ENCODE results near the gene HYAL3.

The HYAL3 gene

DNA sequence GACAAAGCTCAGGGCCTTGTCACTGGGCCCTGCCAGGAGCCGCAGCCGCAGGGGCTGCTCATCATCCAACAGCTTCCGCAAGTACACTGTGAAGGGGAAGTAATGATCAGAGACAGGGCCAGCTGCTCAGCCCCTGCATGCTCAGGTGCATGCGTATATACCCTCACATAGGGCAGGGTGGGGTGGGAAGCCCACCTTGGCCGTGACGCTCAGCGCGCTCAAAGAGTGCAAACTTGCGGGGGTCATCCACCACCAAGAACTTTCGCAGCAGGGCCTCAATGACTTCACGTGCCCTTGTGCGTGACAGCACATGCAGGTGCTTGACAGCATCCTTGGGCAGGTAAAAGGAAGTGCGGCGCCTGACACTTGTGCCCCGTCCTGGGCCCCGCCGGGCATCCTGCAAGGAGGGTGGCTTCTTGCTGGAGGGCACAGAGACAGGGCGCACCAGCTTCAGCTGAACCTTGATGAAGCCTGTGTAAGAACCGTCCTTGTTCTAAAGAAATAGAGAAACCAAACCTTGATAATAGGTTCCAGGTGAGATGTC lies 32.2 kb upstream of the HYAL3 start:
- DNase-seq (ENCODE audit: low read depth in 1 of 2, low spot score in 1 of 2): no peak

DNA sequence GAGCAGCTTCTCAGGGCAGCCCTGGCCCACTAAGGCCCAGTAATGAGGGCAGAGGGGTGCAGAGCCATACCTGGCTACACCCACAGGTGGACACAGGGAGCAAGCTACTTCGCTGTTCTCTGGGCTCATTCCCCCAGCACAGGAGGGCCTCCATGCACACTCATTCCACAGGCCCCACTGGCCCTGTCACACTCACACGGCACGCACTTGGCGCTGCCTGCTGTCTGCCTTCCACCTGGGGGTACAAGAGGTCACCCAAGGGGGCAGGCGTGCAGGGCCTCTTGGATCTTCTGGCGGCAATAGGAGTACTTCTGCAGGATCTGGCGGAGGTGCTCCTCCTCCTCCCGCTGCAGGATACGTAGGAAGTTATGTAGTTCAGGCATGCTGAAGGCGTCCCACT lies 31.1 kb upstream of the HYAL3 start:
- no peak for DNase-seq (ENCODE audit: low read depth in 1 of 2, low spot score in 1 of 2)

DNA sequence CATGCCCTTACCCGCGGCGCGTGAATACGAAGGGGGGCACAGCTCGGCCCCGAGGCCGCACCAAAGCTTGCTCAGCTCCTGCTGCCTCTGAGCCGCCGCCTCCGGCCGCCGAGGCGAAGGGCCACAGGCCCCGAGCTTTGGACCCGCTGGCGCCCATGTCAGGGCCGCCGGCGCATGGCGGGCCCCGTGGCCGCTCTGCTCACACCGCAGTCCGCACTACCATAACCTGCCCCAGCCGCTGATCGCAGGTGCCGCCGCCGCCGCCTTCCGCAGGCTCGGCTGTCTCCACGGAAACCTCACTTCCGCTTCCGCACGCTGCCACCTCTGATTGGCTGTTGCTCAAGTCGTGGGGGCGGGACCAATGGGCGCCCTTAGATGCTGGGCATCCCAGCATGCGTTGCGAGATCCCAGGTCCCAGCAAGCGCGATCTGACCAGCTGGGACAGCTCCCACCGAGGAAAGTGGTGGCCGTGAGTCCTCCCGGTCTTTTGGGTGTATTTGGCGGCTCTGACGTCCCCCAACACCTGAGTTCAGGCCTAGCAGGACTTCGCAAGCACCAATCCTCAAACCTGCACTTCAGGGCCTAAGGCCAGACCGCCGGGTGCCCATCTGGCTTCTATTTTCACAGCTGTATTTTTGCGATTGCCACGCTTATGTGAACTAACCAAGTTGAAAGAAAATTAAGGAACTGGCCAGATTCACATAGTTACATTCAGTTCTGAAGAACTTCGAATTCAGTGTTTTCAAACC lies 28.9 kb upstream of the HYAL3 start, which contains the start of gene TUSC2:
Gene TUSC2 (minus strand): TSS at position 281 of the 749 bp plus-strand sequence. CDS start 124 bp downstream, at position 157.
- peak; percentile 90 for DNase-seq (ENCODE audit: low read depth in 1 of 2, low spot score in 1 of 2)

DNA sequence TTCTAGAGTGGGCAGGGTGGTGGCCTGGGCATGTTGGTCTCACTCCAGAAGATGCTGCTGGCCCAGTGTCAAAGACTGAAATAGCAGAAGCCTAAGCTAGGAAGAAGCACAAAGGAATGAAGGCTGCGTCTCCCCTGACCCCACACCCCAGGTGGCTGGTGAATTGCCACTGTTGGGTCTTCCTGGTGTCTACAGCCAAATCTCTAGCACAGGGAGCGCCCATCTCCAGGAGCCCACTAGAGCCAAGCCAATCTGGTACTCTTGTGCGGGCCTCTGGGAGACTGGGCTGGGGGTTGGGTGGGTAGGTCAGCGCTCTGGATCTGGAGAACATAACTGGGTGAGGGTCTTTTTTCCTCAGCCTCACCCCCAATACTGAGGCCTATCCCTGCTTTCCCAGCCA lies 27.9 kb upstream of the HYAL3 start:
- DNase-seq (ENCODE audit: low read depth in 1 of 2, low spot score in 1 of 2): no peak

DNA sequence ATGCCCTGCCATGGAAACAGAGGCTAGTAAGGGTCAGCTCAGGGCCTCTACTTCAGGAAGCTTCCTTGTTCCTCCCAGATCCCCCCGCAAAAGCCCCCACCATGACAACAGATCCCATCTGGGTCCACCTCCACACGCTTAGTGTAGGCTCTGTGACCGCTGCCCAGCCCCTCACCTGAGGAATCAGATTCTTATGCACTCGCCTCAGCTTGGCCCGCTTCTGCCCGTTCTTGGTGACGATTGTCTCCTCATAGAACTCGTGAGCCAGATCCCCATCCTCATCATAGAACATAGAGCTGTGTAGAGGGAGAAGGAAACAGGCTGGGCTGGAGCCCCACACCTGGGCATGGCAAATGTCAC lies 27.0 kb upstream of the HYAL3 start:
- no peak for DNase-seq (ENCODE audit: low read depth in 1 of 2, low spot score in 1 of 2)

DNA sequence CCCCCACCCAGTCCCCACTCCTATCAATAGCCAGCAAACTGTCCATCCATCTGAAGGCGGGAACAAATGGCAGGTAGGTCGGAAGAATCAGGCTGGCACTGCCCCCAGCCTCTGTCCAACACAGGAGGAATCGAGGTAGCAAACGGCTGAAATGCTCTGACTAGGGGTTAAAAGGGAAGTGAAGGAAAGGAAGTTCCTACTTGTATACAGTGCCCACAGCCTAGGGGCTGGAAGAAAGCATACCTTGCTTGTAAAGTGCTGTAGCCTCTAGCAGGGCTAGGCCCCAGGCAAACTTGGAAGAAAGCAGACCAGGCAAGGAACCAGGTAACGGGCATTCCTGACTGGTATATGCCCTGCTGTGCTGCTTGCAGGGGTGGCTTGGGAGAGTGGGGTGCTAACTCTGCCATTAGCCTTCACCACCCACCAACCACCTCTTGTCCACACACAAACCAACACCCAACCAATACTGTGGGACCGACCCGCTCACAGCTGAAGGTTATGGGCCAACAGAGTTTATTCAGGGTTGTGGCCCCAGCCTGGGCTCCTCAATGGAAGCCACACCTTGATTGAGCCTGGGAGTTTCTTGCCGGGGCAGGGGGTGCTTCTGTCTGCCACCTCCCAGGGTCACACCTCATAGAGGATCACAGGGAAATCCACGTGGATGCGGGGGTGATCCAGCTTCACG lies 26.4 kb upstream of the HYAL3 start:
- DNase-seq (ENCODE audit: low read depth in 1 of 2, low spot score in 1 of 2): no peak

DNA sequence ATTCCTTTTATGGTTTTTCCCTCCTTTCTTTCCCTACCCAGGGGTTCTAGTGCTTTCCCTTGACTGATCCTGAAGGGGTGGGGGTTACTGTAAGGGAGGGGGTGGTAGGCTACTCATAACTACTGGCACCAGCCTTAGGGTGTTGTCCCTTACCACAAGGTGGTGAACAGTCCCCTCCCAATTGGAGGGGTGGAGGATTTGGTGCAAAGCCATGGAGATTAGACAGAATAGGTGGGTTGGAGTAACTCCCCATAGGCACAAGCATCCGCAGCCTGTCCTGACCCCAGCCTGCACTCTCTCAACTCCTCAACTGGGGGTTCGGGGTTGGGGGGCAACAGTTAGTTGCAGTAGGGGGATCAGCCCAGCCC lies 25.9 kb upstream of the HYAL3 start:
- no peak for DNase-seq (ENCODE audit: low read depth in 1 of 2, low spot score in 1 of 2)

DNA sequence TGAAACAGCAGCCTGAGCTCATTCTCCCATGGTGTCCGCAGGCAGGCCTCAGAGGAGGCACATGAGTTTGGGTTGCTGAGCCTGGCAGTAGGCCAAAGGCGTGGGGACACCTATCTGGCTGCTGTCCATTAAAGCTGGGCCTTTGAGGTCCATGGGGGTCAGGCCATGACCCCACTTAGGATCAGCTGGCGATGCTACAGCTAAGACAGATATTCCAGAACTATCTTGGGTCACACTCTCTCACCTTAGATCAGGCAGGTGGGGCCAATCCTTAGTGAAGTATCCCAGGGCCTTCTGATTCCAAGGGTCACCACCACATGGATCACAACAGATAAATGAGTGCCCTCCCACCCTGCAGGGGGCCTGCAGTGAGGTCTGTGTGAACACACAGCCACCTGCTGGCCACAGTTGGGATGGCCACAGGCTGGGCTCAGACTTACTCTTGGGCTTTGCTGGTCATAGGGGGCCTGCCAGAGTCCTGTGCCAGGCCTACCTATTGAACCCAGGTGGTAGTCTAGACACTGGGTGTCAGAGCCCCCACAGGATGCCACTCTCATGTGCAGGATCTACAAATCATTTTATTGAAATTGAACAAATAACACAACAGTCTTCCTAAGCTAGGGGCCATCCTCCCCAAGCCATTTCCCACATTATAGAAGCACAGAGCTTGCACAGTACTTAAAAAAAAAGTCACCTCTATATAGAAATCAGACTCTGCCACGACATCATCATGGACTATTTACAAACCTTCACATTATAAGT lies 25.3 kb upstream of the HYAL3 start:
- peak in 1 of 2 donors; percentile 32 for DNase-seq (ENCODE audit: low read depth in 1 of 2, low spot score in 1 of 2)

DNA sequence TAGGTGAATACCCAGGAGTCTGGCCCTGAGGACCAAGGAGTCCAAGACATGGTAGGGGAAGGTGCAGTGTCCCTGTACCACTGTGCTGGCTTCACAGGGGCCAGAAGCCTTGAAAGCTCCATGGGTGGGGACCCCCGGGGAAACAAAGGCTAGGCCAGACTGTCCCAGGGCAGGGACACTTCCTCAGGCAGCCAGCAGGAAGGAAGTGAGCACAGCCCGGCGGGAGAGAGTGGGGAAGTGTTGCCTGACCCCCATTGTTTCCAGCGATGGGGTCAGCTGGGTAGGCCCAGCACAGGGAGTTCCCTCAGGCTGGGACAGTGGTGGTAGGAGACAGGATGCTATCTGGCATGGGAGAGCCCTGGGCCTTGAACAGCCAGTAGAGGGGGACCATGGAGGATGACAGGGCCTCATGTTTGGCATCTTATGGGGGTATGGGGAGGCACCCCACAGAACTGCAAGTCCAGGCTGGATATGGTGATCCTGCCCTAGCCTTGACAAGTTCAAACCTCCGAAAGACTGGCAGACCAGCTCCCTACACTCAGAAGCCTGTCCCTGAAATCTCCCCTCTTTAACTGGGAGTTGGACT lies 24.5 kb upstream of the HYAL3 start:
- DNase-seq (ENCODE audit: low read depth in 1 of 2, low spot score in 1 of 2): no peak

DNA sequence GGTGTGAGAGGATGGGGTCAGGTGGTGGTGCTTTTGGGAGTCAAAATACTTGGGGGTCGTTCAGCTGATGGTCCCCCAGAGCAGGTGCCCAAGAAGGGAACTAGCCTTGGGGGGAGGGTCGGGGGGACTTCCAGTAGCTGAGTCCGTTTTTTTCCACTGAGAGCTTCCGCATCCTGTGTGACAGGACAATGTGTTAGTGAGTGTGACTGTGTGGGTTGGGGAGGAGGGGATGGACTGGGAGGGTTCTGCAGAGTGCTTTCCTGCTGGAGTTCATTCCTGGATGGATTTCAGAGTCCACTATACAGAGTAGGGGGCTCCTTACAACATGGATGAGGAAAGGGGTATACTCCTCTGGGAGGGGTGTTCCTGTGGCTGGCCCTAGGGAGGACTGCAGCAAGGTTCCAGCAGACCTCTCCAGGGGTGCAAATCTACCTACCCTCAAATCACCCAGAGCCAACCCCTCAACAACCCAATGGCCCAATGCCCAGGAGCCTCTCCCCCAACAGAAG lies 23.9 kb upstream of the HYAL3 start:
- DNase-seq (ENCODE audit: low read depth in 1 of 2, low spot score in 1 of 2): no peak

DNA sequence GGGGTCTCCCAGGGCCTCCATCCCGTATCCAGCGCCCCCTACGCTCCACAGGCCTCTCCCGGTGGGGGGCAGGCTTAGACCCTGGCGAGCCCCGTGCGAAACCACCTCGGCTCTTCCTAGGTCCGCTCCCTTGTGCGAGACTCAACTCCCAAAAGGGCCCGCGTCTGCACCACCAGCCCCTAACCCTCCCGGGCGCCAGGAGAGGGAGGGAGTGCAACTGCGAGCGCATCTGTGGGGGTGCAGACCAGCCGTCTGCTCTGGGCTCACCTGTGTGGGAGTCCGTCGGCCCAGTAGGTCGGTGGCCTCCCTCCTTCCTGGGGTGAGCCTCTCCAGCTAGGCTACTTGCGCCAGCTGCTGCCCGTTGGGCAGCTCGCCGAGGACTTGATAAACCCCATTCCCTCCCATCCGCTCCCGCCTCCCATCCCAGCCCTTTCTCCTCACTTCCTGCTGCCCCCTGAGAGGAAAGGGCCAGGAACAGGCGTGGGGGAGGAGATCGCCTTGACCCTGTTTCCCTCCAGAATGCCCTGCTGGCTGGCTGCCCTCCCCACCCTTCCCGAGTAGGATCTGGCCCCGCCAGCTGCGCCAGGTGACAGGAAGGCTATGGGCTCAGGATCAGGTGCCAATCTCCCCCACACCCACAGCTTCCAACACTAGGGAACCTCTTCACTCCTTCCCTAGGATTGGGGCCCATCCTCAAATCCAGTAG lies 23.3 kb upstream of the HYAL3 start, which contains the start of gene HYAL2:
Gene HYAL2 (minus strand): TSS at position 360 of the 706 bp plus-strand sequence. CDS start 2,256 bp downstream, outside the sequence.
- DNase-seq (ENCODE audit: low read depth in 1 of 2, low spot score in 1 of 2): no peak

DNA sequence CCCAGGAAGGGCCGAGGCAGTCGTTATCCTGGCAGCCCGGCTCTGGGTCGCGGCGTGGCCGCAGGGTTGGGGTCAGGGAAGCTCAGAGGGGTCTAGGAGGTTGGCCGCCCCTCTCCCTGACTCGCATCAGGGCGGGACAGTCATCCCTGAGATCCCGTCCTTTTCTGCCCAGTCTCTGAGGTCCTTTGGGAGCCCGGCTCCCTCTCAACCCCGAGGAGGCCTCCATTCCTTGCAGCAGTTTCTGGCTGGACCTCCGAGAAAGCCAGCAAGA lies 22.8 kb upstream of the HYAL3 start:
- no peak for DNase-seq (ENCODE audit: low read depth in 1 of 2, low spot score in 1 of 2)

DNA sequence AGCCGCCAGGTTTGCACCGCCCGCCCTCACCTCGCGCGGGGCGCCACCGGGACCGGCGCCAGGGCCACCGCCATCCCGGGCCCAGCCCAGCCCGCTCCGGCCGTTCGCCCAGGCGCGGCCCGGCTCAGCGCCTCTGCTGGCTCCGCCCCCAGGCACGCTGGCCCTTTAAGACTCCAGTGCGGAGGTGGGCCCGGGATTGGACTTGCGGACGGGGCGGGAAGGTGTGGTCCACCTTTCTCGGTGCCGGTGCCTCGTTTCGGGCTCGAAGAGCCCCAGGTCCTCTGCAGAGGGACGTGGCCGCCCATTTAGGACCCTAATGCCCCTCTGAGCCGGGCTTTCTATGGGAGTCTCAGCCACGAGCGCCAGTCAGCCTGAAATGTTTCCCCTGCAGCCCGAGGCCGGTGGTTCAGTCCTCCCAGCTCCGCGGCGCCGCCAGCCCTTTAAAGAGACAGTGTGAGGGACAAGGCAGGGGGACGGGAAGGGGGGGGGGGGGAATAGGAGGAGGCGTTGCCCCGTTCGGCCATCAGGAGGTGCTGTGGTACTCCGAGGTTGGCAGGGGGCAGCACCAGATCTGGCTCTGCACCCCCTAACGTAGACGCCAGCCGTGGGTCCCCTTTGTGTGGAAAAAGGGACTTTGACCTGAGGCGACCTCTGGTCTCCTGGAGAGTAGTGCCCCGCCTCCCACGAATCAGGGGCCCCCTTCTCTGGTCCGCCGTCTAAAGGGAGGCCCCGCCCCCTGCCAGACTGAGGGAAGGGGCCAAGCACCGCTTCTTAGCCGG lies 22.3 kb upstream of the HYAL3 start:
- DNase-seq (ENCODE audit: low read depth in 1 of 2, low spot score in 1 of 2): peak; percentile 59 to 71

DNA sequence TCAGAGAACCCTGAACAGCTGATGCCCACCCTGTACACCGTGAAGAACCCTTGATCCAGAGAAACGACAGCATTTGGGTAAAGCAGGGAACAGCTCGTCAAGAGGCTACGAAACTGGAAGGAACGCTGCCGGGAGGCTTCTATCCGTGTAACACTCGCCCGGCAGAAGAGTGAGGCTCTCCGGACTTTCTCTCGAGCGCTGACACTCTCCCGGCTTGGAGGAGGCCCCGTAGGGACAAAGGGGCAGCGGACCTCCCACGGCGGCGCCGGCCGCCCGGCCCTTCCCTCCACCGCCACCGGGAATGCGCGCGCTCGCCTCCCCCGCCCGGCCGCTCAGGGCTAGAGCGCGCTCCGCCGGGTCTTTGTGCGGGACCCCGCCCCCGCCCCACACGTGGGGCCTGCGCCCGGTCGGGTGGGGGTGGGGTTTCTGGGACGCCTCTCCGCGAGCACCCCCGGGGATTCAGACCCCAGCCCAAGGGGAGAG lies 21.7 kb upstream of the HYAL3 start:
- peak in 1 of 2 donors; percentile 47 for DNase-seq (ENCODE audit: low read depth in 1 of 2, low spot score in 1 of 2)

DNA sequence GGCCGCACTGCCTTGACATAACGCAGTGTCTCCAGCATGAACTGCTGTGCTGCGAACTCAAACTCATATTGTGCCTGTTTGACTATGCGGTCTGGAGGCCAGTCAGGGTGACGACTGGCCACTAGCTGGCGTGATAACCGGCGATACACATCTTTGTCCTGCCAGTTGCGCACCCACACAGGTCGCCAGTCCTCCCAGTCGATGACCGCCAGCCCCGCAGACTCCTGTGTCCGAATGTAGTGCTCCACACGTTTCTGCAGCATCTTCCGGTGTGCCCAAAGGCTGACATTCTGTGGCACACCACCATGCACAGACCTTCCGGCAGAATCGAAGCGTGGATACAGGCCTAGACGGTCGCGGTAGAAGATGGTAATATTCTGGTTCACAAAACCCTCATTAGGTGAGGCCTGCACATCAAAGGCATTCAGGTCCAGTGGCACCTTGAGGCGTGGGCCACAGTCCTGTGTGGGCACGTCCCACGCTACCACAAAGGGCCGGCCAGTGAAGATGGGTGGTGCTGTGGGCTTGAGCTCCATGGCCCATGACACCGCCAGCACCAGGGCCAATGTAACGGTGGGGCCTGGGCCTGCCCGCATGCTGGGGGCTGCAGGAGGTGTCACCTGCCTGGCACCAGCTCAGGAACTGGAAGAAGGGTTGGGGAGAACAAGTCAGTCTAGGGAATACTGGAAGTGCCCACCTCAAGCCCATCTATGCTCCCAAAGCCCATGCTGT lies 20.9 kb upstream of the HYAL3 start:
- no peak for DNase-seq (ENCODE audit: low read depth in 1 of 2, low spot score in 1 of 2)

DNA sequence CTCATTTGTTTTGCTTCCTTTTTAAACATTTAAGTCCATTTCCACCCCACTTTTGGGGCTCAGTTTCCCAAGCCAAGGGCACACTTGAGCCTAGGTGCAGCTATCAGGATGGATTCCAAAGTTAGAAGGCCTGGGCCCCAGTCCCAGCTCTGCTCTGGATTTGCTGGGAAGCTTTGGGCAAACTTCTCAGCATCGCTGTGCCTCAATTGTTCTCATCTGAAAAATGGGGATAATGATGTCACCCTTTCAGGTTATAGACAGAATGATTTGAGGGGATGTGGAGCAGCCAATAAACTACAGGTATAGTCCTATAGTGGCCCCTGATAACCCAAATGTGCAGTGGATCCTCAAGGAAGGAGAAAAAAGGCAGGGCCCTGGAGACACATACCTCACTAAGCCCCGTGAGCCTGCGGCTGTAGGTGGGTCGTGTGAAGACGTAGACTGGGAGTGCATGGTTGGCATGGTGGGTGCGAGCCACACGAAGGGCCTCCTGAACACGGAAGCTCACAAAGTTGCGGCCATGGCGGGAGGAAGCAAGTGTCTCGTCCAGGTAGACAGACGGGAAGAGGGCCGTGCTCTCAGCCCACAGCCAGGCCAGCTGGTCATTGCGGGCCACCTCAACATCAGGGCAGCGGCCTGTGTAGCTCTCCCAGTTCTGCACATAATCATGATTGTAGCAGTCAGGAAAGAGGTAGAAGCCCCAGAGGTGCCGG lies 20.1 kb upstream of the HYAL3 start:
- DNase-seq (ENCODE audit: low read depth in 1 of 2, low spot score in 1 of 2): no peak

DNA sequence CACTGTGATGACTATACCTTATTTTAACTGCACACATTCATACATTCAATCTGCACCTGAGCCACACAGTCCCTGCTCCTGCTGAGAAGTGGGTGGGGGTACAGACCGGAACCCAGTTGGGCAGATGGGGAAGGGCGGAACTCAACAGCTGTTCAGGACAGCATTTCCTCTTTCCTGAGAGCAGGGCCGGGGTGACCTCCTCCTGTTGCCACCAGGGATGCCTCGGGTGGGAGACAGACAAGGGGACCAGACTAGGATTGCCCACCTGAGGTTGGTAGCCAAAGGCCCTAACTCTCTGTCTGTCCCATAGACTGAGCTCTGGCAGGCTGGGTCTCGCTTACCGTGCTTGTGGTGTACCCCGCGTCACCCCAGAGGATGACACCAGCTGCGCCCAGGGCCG lies 19.4 kb upstream of the HYAL3 start:
- DNase-seq (ENCODE audit: low read depth in 1 of 2, low spot score in 1 of 2): no peak

DNA sequence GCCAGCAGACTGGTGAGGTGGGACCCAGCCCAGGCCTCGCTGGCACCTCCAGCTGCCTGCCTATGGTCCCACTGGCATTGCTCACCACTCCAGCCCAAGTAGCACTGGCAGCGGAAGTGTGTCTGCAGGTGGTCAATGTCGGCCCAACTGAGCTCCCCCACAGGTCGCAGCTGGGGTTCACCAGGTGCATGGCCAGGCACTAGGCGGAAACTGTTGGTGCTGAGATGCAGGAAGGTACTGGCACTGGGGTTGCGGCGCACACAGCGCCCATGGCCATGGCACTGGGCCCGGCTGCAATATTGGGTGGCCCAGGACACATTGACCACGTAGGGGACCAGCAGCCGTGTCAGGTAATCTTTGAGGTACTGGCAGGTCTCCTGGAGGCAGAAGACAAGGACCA lies 19.0 kb upstream of the HYAL3 start:
- DNase-seq (ENCODE audit: low read depth in 1 of 2, low spot score in 1 of 2): no peak

DNA sequence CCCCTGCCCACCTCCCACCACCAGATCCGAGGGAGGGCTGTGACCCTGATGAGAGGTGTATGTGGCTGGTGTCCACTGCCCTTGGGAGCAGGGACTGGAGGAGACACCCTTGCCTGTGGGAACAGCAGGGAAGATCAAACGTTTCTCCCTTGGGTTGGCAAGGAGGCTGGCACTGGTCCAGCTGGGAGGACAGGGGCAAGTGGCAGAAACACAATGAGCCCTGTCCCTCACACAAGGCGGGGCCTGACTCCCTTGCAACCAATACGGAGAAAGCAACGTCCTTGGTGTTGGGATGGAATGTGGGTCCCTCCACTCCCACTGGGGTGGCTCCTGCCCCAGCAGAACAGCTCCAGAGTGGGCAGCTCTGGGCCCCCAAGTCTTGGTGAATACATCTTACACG lies 18.1 kb upstream of the HYAL3 start:
- no peak for DNase-seq (ENCODE audit: low read depth in 1 of 2, low spot score in 1 of 2)

All from activated T-helper 1 cell treated with anti-CD3 and anti-CD28 coated beads, Interleukin-2, amount 50 U/mL, for 16 hours (primary cell).